Adrenal gland (tissue), 5 donors: ENCODE data around the gene SRGAP3.

Experiments
- CTCF ChIP-seq, 6 experiments: fragments of 450-650 bp in 4 of 6; fragments of 200-600 bp in 2 of 6; sonication (generic) in 1 of 6; IDR thresholded peaks; 1 replicate in 5 of 6; 2 replicates in 1 of 6; pipeline versions ENCODE4 v1.5.1 to v1.8.0; 2016 to 2021; ENCODE audit warnings: antibody characterized with exemption in 6 of 6, mild to moderate bottlenecking in 2 of 6, moderate library complexity in 1 of 6
- POLR2A ChIP-seq, 2 donors: fragments of 450-650 bp; IDR thresholded peaks; one replicate each; pipeline ENCODE4 v1.6.1; 2017; ENCODE audit warnings: antibody characterized with exemption in 2 of 2, mild to moderate bottlenecking in 2 of 2, moderate library complexity in 1 of 2
- donor health status: DM: no; HTN: no; CAD: no.

GRCh38 chr3:9008550-9009255 is 240.7 kb downstream of the SRGAP3 start:
- no peak for TF ChIP-seq CTCF (IDR thresholded peaks at IDR 0.05)
- TF ChIP-seq POLR2A (IDR thresholded peaks at IDR 0.05): no peak
